ENCODE measurements around the gene CCNQ.

Gene CCNQ

DNA sequence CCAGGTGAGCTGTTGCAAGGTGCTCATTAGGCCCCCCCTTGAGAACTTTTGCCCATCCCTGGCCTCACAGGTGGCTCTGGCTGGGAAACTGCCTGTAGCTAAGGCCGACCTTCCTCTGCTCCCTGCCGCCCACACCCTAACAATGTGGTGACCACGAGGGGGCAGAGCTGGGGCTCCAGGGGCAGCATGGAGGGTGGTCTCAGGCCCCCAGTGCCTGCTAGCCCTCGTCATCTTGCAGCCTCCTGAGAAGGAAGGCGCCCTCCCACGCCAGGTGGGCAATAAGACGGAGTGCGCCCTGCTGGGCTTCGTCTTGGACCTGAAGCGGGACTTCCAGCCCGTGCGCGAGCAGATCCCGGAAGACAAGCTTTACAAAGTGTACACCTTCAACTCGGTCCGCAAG, 49.1 kb downstream of the CCNQ start:
- TF ChIP-seq GATA3 (IDR thresholded peaks at IDR 0.05; ENCODE audit: low read depth, low read length) (no peak), GATA2 (IDR thresholded peaks at IDR 0.05; ENCODE audit: low read depth, low read length) (no peak)

DNA sequence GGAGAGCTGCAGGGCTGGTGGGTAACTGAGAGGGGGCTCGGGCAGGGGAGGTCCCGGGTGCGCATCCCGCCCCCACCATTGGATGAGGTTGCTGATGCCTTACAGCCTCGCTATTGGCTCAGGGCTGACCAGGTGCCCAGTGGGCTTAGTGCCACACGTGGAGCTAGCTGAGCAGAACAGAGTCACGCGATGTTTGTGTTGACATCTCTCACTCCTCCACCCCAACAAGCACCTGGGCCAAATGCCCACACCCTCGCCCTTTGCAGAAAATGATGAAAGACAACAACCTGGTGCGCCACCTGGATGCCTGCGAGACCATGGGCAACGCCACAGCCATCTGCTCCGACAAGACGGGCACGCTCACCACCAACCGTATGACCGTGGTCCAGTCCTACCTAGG, 49.7 kb downstream of the CCNQ start:
- TF ChIP-seq GATA3 (IDR thresholded peaks at IDR 0.05; ENCODE audit: low read depth, low read length): no peak
- TF ChIP-seq GATA2 (IDR thresholded peaks at IDR 0.05; ENCODE audit: low read depth, low read length): no peak

DNA sequence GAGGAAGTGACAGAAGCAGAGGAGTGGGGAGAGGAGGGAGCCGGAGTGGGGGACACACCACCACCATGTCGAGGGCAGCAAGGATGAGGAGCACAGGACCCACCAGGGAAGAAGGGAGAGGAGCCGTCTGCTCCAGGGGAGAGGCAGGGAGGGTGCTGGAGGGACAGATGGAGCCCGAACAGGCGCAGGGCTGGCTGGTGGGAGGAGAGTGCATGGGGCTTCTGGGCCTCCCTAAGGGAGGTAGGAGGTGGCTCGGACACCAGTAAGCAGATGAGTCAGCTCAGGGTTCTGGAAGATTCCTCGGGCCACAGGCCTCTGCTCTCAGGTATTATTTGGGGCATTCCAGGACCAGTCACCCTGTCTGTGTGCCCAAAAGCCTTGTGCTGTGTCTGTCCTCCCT, 51.7 kb downstream of the CCNQ start:
- no peak for TF ChIP-seq GATA3 (IDR thresholded peaks at IDR 0.05; ENCODE audit: low read depth, low read length)

DNA sequence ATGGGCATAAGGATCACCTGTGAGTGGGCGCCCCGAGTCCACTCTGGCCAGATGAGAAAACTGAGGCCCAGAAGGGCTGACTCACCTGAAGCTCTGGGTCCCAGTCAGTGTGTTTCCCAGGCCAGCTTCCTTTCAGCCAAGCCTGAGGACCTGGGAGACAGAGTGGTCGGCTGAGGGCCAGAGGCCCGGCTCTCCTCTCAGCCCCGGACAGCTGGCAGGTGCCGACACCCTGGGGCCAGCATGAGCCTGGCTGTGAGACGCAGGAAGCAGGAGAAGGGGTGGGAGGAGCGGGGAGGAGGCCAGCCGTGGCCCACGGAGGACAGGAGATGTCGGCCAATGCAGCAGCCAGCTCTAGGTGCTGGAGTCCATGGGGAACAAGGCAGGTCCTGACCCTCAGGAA, 52.6 kb downstream of the CCNQ start:
- TF ChIP-seq GATA2 (IDR thresholded peaks at IDR 0.05; ENCODE audit: low read depth, low read length): no peak
- TF ChIP-seq GATA3 (IDR thresholded peaks at IDR 0.05; ENCODE audit: low read depth, low read length): no peak

DNA sequence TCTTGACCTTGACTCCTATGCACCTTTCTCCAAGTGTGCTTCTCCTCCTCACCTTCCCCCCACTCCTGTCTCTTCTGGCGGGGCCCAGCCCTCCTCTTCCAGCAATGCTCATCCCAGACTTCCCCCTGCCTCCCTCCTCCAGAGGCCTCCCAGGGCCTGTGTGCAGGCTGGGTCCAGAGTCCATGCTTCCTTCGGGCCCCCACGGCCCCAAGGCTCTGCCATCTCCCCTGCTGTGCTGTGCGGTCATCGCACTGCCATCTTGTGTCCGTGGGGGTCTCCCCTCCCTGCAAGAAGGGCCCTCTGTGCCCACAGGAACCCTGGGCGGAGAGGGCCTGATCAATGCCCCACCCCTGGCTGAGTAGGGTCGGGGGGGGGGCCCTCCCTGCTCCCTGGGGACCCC, 54.2 kb downstream of the CCNQ start:
- no peak for TF ChIP-seq GATA3 (IDR thresholded peaks at IDR 0.05; ENCODE audit: low read depth, low read length)
- no peak for TF ChIP-seq GATA2 (IDR thresholded peaks at IDR 0.05; ENCODE audit: low read depth, low read length)

DNA sequence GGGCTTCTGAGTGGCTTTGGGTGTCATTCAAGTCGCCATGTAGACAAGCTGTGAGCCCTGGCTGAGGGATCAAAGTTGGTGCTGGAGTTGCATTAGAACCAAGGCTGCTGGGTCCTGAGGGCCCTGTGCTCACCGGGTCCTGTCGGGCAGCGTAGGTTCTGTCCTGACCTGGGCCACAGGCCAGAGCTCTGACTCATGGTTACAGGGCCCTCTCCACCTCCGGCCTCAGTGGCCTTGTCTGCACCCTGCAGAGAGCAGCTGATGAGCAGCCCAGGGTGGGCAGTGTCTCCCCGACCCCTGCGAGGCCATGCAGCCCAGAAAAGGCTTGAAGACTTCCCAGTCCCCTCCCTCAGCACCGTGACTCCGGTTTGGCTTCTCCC, 59.0 kb downstream of the CCNQ start:
- TF ChIP-seq GATA3 (IDR thresholded peaks at IDR 0.05; ENCODE audit: low read depth, low read length) (no peak), GATA2 (IDR thresholded peaks at IDR 0.05; ENCODE audit: low read depth, low read length) (no peak)

DNA sequence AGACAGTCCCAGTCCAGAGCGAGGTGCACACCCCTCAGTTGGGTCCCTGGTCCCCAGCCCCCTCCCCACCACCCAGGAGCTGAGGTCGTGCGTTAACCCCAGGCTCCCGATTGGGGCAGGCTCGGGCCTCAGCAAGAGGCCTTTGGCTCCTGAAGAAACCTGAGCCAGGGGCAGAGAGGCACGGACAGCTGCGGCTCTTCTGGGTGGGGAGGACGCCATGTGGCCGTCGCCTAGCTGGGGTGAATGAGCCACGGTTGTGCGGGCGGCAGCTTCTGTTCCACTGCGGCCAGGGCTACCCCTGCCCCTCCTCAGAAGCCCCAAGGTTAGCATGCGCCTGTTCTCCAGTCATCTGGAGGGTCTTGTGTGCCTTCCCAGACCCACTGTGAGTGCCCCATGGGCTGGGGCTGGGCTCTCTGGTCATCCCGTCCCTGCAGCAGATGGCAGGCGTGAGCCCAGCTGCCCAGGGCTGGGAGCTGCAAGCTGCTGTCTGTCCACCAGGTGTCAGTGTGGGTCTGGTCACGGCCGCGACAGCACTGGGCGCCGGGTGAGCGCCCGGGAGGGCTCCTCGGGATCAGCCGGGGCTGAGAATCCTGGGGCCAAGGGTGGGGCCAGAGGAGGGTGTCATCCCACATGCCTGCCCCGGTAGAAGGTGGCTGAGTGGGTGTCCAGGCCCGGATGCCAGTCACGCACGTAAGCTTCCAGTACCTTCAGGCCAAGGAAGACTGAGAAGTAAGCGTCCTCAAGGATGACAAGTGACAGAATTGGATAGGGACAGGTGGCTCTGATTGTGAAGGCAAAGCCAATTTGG, 59.6 kb downstream of the CCNQ start:
- TF ChIP-seq GATA3 (IDR thresholded peaks at IDR 0.05; ENCODE audit: low read depth, low read length) (no peak), GATA2 (IDR thresholded peaks at IDR 0.05; ENCODE audit: low read depth, low read length) (no peak)

DNA sequence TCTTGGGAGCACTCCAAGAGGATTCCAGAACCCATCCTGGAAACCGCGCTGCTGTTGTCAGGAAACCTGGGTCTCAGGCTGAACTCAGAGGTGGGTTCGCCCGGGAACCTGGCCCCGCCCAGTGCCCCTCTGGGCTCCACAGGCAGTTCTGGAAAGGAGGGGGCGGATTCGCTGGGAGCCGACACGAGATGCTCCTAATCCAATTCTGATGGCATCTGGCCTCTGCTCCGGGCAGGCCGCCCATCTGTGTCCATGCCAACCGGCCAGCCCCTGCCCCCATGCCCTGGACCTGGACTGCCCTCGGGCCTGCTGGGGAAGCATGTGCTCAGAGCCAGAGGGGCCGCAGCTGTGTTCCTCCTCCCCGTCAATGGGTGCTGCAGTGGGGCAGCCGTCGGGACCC, 60.5 kb downstream of the CCNQ start:
- no peak for TF ChIP-seq GATA3 (IDR thresholded peaks at IDR 0.05; ENCODE audit: low read depth, low read length)
- TF ChIP-seq GATA2 (IDR thresholded peaks at IDR 0.05; ENCODE audit: low read depth, low read length): peak; percentile 40; the same call in 1 of the 2 replicates
